B cell (primary cell): ENCODE results near the gene LRP1-AS.

Experiments
- CTCF ChIP-seq: fragments of 200-600 bp; IDR thresholded peaks from one replicate; pipeline ENCODE4 v1.8.0; 2022; ENCODE audit warnings: antibody characterized with exemption, mild to moderate bottlenecking
- EZH2 ChIP-seq: IDR thresholded peaks from 2 replicates; pipeline ENCODE4 v1.6.1; 2012; ENCODE audit warnings: borderline replicate concordance, low read depth, mild to moderate bottlenecking, moderate library complexity, low read length; ENCODE audit not compliant: insufficient read depth, poor library complexity, severe bottlenecking

DNA sequence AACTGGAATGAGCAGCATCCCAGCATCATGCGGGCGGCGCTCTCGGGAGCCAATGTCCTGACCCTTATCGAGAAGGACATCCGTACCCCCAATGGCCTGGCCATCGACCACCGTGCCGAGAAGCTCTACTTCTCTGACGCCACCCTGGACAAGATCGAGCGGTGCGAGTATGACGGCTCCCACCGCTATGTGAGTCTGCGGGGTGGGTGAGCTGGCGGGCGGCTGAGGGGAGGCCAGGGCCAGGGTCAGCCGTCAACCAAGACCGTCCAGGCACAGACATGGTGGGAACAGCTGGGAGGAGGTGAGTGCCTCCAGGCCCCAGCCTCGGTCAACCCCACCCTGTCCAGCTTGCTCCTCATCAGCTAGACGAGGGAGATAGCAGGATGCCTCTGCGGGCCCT lies 43.4 kb upstream of the LRP1-AS start:
- TF ChIP-seq CTCF (no peak), EZH2 (no peak)
